Right lobe of liver (tissue), 6 donors: ENCODE results near the gene DET1. TPM values are rescaled to one million over a fixed set of nuclear protein-coding genes. Genes with fewer than 3 reads are reported as not detected.

Experiments used
- ATAC-seq, 4 donors: fragments of 200-7000 bp; cut with Tn5 transposase; one replicate each; pipeline ENCODE4 v1.9.1; 2020; ENCODE audit warnings: mild to moderate bottlenecking in 4 of 4, moderate library complexity in 4 of 4
- DNase-seq, 3 donors: peaks; one replicate each; pipeline ENCODE4 v3.0.0-alpha.2; 2020
- H3K27ac ChIP-seq, 3 donors: fragments of 200-600 bp; one replicate each; pipeline ENCODE4 v1.8.0; 2022
- H3K27me3 ChIP-seq, 2 donors: fragments of 200-600 bp; one replicate each; pipeline ENCODE4 v1.8.0; 2022
- H3K36me3 ChIP-seq, 4 donors: fragments of 200-600 bp; sonication (generic) in 1 of 4; one replicate each; pipeline versions ENCODE4 v1.5.1 to v1.8.0; 2017 to 2022; ENCODE audit warnings: control low read depth in 1 of 4
- H3K4me1 ChIP-seq, 4 donors: fragments of 200-600 bp; sonication (generic) in 1 of 4; one replicate each; pipeline versions ENCODE4 v1.5.1 to v1.8.0; 2017 to 2022; ENCODE audit warnings: control low read depth in 1 of 4
- H3K4me3 ChIP-seq, 3 donors: fragments of 200-600 bp; one replicate each; pipeline ENCODE4 v1.8.0; 2022
- H3K9me3 ChIP-seq, 4 donors: fragments of 200-600 bp; sonication (generic) in 1 of 4; one replicate each; pipeline versions ENCODE4 v1.5.1 to v1.8.0; 2017 to 2022; ENCODE audit warnings: control low read depth in 1 of 4
- CTCF ChIP-seq, 4 donors: fragments of 200-600 bp in 3 of 4; fragments of 450-650 bp in 1 of 4; IDR thresholded peaks; one replicate each; pipeline versions ENCODE4 v1.5.1 to v1.8.0; 2016 to 2022; ENCODE audit warnings: antibody characterized with exemption in 4 of 4, mild to moderate bottlenecking in 2 of 4
- POLR2A ChIP-seq: fragments of 450-650 bp; IDR thresholded peaks from one replicate; pipeline ENCODE4 v1.6.1; 2017; ENCODE audit warnings: antibody characterized with exemption, mild to moderate bottlenecking
- WGBS: methylation state at CpG from one replicate; pipeline ENCODE4 v1.1.6; 2018; ENCODE audit warnings: low coverage, low lambda C conversion rate; ENCODE audit not compliant: insufficient coverage; ENCODE audit errors: missing lambda C conversion rate; 5-methylcytosine and 5-hydroxymethylcytosine counted together
- intact Hi-C, 2 donors: fragments of 100-400 bp; cut with DNase I; formaldehyde crosslinking; loops; one replicate each; pipeline versions ENCODE4 v1.11.2 to v1.14.1; 2022
- long read RNA-seq: library from polyadenylated mRNA; unstranded; transcript quantifications from one replicate; pipeline ENCODE4 v2.0.0, GENCODE V29; 2019
- total RNA-seq, 6 experiments: library from RNA; depleted of rRNA in 2 of 6; stranded (reverse); fragments of >200 nt in 2 of 6; fragmentation: NEBNext Ultra II Directional in 3 of 6; extraction: Animal tissue kit (Norgen Biotek cat#: 25700) in 3 of 6; gene quantifications; one replicate each; pipeline versions ENCODE4 v1.1.0 to v1.2.4, GENCODE V29; 2016 to 2023
- donor health status: DM: no; HTN: yes; CAD: no.
- donor health status: DM: no; HTN: no; CAD: no.
- donor health status: DM: no; HTN: no; CAD: no.
- donor health status: DM: no; HTN: yes; CAD: no.
- donor health status: DM: no; HTN: yes; CAD: no.

Gene DET1
- 1 to 10 TPM; 1.3 to 2.5 (median 1.9) TPM for total RNA-seq
- long read RNA-seq, result 0 reads

GRCh38 chr15:88546248-88547129 is at the start of gene DET1:
DET1 (minus strand) TSS chr15:88546681; CDS start chr15:88531705, 14,976 bp downstream.
- peak within 1 kb of the TSS; percentile 71 to 83 (median 72) for H3K4me3 ChIP-seq
- no peaks in the 10 kb centered on the region for H3K9me3 ChIP-seq
- no peaks in the 10 kb centered on the region for H3K36me3 ChIP-seq
- intact Hi-C loops, result no loop called here
- H3K27me3 ChIP-seq, result no peaks in the 10 kb centered on the region
- TF ChIP-seq POLR2A (no peak), CTCF (IDR thresholded peaks at IDR 0.05) (peak; percentile 62 to 85 (median 78))
- peak within 1 kb of the TSS; percentile 59 to 83 (median 80) for H3K27ac ChIP-seq
- 3% methylated on average over 21 of the region's 33 CpGs for WGBS
- H3K4me1 ChIP-seq, result peaks cover 0 to 8% (median 2%) of the 10 kb centered on the region in 4 donors
- peak; percentile 99 to 100 (median 99) for ATAC-seq
- DNase-seq, result peak; percentile 95 to 98 (median 97)

GRCh38 chr15:88591384-88591783 is 44.9 kb upstream of the DET1 start:
- DNase-seq, result no peak
- H3K27ac ChIP-seq, result no peak overlapping the region
- no peak for ATAC-seq
- no peaks in the 10 kb centered on the region for H3K9me3 ChIP-seq
- no peaks in the 10 kb centered on the region for H3K27me3 ChIP-seq
- intact Hi-C loops, result no loop called here
- H3K4me1 ChIP-seq, result no peaks in the 10 kb centered on the region
- no peak for TF ChIP-seq CTCF (IDR thresholded peaks at IDR 0.05)
- no peak overlapping the region for H3K4me3 ChIP-seq
- H3K36me3 ChIP-seq, result no peaks in the 10 kb centered on the region

DNA sequence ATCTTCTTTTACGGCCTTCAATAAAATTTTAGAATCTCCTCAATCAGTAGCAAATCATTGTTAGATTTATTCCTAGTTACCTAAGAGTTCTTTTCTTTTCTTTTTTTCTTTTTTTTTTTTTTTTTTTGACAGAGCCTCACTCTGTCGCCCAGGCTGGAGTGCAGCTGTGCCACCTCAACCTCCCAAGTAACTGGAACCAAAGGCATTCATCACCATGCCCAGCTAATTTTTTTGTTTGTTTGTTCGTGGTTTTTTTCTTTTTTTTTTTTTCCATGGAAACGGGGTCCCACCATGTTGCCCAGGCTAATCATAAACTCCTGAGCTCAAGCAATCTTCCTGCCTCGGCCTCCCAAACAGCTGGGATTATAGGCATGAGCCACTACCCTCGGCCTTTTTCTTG is 44.3 kb upstream of the DET1 start:
- TF ChIP-seq POLR2A (no peak), CTCF (IDR thresholded peaks at IDR 0.05) (no peak)
- Histone ChIP-seq H3K4me1 (no peaks in the 10 kb centered on the region), H3K9me3 (no peaks in the 10 kb centered on the region), H3K36me3 (no peaks in the 10 kb centered on the region), H3K27ac (no peak overlapping the region), H3K27me3 (no peaks in the 10 kb centered on the region), H3K4me3 (no peak overlapping the region)
- WGBS, result 70% methylated on average over 6 of the region's 6 CpGs
- no peak for DNase-seq
- intact Hi-C loops, result no loop called here
- ATAC-seq, result no peak

DNA sequence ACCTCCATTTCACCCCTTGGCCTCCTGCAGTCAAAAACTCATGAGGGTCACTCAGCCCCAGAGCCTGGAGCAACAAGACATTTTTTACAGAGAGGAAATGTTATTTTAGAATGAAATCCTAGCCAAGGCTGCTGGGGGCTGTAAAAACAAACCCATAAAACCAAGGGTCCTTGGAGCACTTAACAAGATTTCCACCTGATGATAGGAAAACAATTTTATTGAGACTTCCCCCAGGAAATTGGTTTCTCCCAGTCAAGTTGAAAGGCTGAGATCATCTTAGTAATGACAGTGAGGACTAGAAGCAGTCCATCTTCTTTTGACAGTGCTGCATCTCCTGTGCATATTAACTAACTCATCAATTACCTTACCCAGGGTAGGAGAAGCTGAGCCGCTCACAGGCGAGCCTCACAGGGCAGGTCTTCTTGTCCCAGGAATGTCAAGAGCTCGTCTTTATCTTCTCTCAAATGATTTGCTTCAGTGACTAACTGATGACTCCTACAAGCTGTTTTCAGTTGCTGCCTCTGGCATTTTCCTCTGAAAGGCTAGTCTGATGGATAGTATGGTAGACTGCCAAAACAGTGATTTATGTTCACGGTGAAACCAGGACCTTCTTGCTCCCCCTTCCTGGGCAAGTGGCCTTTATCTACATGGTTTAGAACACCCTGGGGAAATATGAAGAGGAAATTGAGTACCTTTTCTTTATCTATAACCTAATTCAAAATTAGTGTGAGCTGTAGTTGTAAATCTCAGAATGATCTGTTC is 40.1 kb upstream of the DET1 start:
- intact Hi-C loops, result no loop called here
- Histone ChIP-seq H3K27me3 (no peaks in the 10 kb centered on the region), H3K4me1 (no peaks in the 10 kb centered on the region), H3K36me3 (no peaks in the 10 kb centered on the region), H3K4me3 (no peak overlapping the region), H3K27ac (no peak overlapping the region), H3K9me3 (no peaks in the 10 kb centered on the region)
- DNase-seq, result no peak
- no peak for ATAC-seq
- TF ChIP-seq CTCF (IDR thresholded peaks at IDR 0.05) (no peak), POLR2A (no peak)
- 59% methylated on average over 4 of the region's 4 CpGs for WGBS
